Erythroblast (primary cell): Measurements from ENCODE around the gene LRRC4.

ENCODE experiments used
- GATA1 ChIP-seq: IDR thresholded peaks from 2 replicates; pipeline ENCODE4 v1.6.1; 2011; ENCODE audit warnings: low read depth, mild to moderate bottlenecking, control low read depth, low read length, moderate library complexity
- POLR2A ChIP-seq: IDR thresholded peaks from 2 replicates; pipeline ENCODE4 v1.6.1; 2011; ENCODE audit warnings: mild to moderate bottlenecking, low read length

GRCh38 chr7:128035712-128036111, 4.5 kb upstream of the LRRC4 start:
- TF ChIP-seq GATA1: no peak
- TF ChIP-seq POLR2A: no peak
